Bronchial epithelial cell (primary cell): ENCODE data around the gene AGAP2. TPM values are rescaled to one million over a fixed set of nuclear protein-coding genes. Genes with fewer than 3 reads are reported as not detected.

Source experiments
- DNase-seq: peaks from one replicate; pipeline ENCODE4 v3.0.0-alpha.2; 2010; ENCODE audit warnings: low read depth
- FAIRE-seq: peaks from 2 replicates; lab custom pipeline; 2011; peaks lifted over from hg19 to GRCh38; lab: Jason Lieb, UNC
- H3K27me3 ChIP-seq: 2 replicates; pipeline ENCODE4 v1.5.1; 2011; ENCODE audit warnings: low read length; ENCODE audit not compliant: control insufficient read depth, insufficient read depth
- H3K36me3 ChIP-seq: 2 replicates; pipeline ENCODE4 v1.5.1; 2011; ENCODE audit warnings: low read length; ENCODE audit not compliant: control insufficient read depth, insufficient read depth
- H3K4me3 ChIP-seq: 2 replicates; pipeline ENCODE4 v1.5.1; 2011; ENCODE audit warnings: mild to moderate bottlenecking, low read depth, low read length, control low read depth
- CTCF ChIP-seq: IDR thresholded peaks from 2 replicates; pipeline ENCODE4 v1.5.1; 2011; ENCODE audit warnings: mild to moderate bottlenecking, moderate library complexity, low read length, control low read depth, inconsistent platforms; ENCODE audit not compliant: insufficient read depth, severe bottlenecking
- total RNA-seq: library from RNA; depleted of rRNA; stranded (reverse); fragments of >200 nt; gene quantifications from 2 replicates; pipeline ENCODE4 v1.2.1, GENCODE V29; 2014

AGAP2 gene
- total RNA-seq, 1 donor from 2014 or later = under 0.01 TPM

- FAIRE-seq (no peak), DNase-seq (no peak)
- Histone ChIP-seq H3K4me3 (no peak overlapping the region), H3K27me3 (peaks cover 41% of the 10 kb centered on the region), H3K36me3 (no peaks in the 10 kb centered on the region)
- no peak for TF ChIP-seq CTCF
These were observed 845 bp upstream of the AGAP2 start for GRCh38 chr12:57739387-57739786.

GRCh38 chr12:57737467-57738460 lies 778 bp downstream of the AGAP2 start:
- H3K27me3 ChIP-seq = peaks cover 44% of the 10 kb centered on the region
- no peak overlapping the region for H3K4me3 ChIP-seq
- no peak for FAIRE-seq

GRCh38 chr12:57736741-57737466 lies 1.6 kb downstream of the AGAP2 start:
- Histone ChIP-seq H3K4me3 (no peak overlapping the region), H3K27me3 (peaks cover 44% of the 10 kb centered on the region), H3K36me3 (no peaks in the 10 kb centered on the region)
- FAIRE-seq = no peak
- DNase-seq = no peak
- TF ChIP-seq CTCF = no peak

More at GRCh38 chr12:57737467-57738460, 778 bp downstream of the AGAP2 start:
- peak; percentile 40 for TF ChIP-seq CTCF
- no peaks in the 10 kb centered on the region for H3K36me3 ChIP-seq
- no peak for DNase-seq

GRCh38 chr12:57735952-57736740 lies 2.4 kb downstream of the AGAP2 start:
- H3K27me3 ChIP-seq = peaks cover 45% of the 10 kb centered on the region
- FAIRE-seq (no peak), DNase-seq (no peak)
- peak; percentile 21 for TF ChIP-seq CTCF
- H3K36me3 ChIP-seq = no peaks in the 10 kb centered on the region
- H3K4me3 ChIP-seq = no peak overlapping the region

- DNase-seq = no peak
- no peak for FAIRE-seq
- H3K27me3 ChIP-seq = peaks cover 46% of the 10 kb centered on the region
These were observed 3.2 kb downstream of the AGAP2 start for GRCh38 chr12:57735198-57735855.

More at GRCh38 chr12:57735198-57735855, 3.2 kb downstream of the AGAP2 start:
- TF ChIP-seq CTCF = no peak
- Histone ChIP-seq H3K36me3 (no peaks in the 10 kb centered on the region), H3K4me3 (no peak overlapping the region)
